Measurements from ENCODE around the gene PHF12.

GRCh38 chr17:28878981-28879380, 72.3 kb downstream of the PHF12 start:
- no peak for TF ChIP-seq CTCF (IDR thresholded peaks at IDR 0.05; ENCODE audit: insufficient read depth, low read length)
- peak; percentile 14; the same call in 1 of the 2 replicates for TF ChIP-seq POLR2AphosphoS5 (IDR thresholded peaks at IDR 0.05; ENCODE audit: low read depth)
- no peak for TF ChIP-seq REST (IDR thresholded peaks at IDR 0.05; ENCODE audit: insufficient replicate concordance, low read depth)

Data from HL-60 (cell line).